ENCODE data around the gene MICA.
"Not testable (repeated sequence)": the region's sequence is repeated elsewhere in the genome, so short reads cannot be mapped to it uniquely, and the experiment has no call there.

Gene MICA

DNA sequence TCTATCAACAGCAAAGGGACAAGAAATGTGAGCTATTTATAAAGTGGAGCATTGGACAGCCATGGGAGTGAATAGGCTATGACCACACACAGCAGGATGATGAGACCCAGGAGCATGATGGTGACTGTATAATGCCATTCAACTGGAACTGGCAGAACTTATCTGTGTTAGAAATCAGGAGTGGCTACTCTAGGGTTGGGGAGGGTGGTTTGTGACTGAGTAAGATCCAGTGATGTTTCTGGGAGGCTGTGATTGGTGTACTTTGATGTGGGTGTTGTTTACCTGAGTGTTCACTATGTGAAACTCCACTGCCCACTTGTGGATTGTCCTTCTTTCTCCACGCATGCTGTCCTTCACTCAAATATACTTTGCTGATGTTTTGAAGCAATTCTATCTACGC is 34.9 kb upstream of the MICA start:
- H3K27me3 Mint-ChIP-seq: peaks cover 33% of the 10 kb centered on the region
- no peak overlapping the region for H3K4me3 Mint-ChIP-seq
- H3K27ac Mint-ChIP-seq: no peak overlapping the region
- peaks cover 32% of the 10 kb centered on the region for H3K4me1 Mint-ChIP-seq (ENCODE audit: low read depth)
- peaks cover 4% of the 10 kb centered on the region for H3K9me3 Mint-ChIP-seq
- H3K36me3 Mint-ChIP-seq (ENCODE audit: low read depth): no peaks in the 10 kb centered on the region
- DNase-seq: no peak

DNA sequence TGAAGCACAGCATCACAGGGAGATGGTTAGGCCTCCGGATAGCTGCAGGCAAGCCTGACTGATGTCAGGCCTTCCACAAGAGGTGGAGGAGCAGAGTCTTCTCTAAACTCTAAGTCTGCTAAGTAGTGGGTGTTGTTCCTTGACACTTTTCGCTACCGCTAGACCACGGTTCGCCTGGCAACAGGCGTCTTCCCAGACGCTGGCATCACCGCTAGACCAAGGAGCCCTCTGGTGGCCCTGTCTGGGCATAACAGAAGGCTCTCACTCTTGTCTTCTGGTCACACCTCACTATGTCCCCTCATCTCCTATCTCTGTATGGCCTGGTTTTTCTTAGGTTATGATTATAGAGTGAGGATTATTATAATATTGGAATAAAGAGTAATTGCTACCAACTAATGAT is 29.3 kb upstream of the MICA start:
- not testable (repeated sequence) for H3K4me3 Mint-ChIP-seq; H3K27ac Mint-ChIP-seq; H3K36me3 Mint-ChIP-seq (ENCODE audit: low read depth); H3K4me1 Mint-ChIP-seq (ENCODE audit: low read depth); H3K9me3 Mint-ChIP-seq; DNase-seq
- H3K27me3 Mint-ChIP-seq: peaks cover 21% of the 10 kb centered on the region

DNA sequence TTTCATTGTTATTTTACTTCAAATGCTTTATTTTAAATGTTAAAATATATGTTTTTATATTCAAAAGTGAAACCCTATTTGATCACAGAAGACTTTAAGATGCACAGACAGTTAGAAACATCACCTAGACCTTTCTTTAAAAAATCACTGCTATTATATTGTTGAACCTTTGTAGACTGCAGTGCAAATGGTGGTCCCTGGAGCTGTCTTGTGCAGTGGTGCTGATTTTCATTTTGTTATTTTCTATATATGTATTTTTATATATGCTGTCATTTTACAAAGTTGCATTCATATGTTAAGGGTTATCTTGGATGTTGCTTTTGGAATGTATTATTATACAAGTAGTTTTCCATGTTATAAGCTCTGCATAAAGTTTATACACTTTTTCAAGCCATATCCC is 27.7 kb upstream of the MICA start:
- peaks cover 19% of the 10 kb centered on the region for H3K27me3 Mint-ChIP-seq
- H3K27ac Mint-ChIP-seq: no peak overlapping the region
- no peaks in the 10 kb centered on the region for H3K36me3 Mint-ChIP-seq (ENCODE audit: low read depth)
- H3K4me3 Mint-ChIP-seq: no peak overlapping the region
- peaks cover 4% of the 10 kb centered on the region for H3K9me3 Mint-ChIP-seq
- no peak for DNase-seq
- H3K4me1 Mint-ChIP-seq (ENCODE audit: low read depth): peaks cover 6% of the 10 kb centered on the region

DNA sequence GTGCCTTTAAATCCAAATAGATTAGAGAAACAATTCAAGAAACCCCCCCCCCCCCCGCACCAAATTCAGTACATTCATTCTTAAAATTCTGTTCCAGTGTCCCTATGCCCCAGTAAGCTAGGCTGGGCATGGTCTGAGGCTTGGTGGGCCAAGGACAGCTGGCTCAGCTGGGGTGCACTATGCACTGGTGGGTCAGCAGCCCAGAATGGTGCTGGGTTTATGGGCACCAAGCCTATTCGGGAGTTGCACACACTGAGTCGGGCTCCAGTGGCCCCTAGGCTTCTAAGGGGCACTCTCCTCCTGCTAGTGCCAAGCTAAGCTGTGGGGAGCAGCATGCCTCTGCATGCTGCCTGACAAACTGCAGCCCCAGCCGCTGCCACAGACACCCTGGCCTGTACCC is 26.4 kb upstream of the MICA start:
- Mint-ChIP-seq H3K4me1 (ENCODE audit: low read depth) (peaks cover 2% of the 10 kb centered on the region), H3K27ac (no peak overlapping the region), H3K4me3 (no peak overlapping the region), H3K27me3 (peaks cover 19% of the 10 kb centered on the region), H3K36me3 (ENCODE audit: low read depth) (no peaks in the 10 kb centered on the region), H3K9me3 (peaks cover 2% of the 10 kb centered on the region)
- no peak for DNase-seq

DNA sequence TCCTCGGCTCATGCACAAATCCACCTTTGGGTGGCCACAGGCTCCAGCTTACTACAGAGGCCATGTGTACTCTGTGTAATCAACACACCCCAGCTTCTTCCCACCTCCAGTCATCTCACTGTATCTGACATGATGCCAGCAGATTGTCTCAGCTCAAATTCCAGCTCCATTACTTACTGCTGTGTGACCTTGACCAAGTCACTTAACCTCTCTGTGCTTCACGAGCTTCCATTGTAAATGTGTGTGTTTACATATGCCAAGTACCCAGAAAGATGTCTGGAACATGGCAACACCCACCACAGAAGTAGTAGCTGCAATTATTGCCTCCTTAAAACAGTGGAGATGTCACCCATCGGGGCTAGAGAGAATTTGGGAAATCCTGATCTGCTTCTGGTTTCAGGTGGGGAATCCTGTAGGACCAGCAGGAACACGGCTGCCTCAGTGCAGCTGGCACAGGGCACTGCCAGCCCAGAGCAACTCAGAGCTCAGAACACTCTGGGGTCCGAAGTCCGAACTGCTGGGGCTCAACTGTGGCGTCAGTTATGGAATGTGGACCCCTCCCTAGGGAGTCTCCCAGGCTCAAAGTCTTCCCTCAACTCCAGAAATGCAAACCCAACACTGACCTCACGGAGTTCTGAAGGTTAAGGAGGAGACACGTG is 25.2 kb upstream of the MICA start:
- no peak overlapping the region for H3K27ac Mint-ChIP-seq
- H3K4me1 Mint-ChIP-seq (ENCODE audit: low read depth): peaks cover 6% of the 10 kb centered on the region
- H3K9me3 Mint-ChIP-seq: no peaks in the 10 kb centered on the region
- H3K36me3 Mint-ChIP-seq (ENCODE audit: low read depth): no peaks in the 10 kb centered on the region
- peaks cover 19% of the 10 kb centered on the region for H3K27me3 Mint-ChIP-seq
- no peak for DNase-seq
- H3K4me3 Mint-ChIP-seq: no peak overlapping the region

DNA sequence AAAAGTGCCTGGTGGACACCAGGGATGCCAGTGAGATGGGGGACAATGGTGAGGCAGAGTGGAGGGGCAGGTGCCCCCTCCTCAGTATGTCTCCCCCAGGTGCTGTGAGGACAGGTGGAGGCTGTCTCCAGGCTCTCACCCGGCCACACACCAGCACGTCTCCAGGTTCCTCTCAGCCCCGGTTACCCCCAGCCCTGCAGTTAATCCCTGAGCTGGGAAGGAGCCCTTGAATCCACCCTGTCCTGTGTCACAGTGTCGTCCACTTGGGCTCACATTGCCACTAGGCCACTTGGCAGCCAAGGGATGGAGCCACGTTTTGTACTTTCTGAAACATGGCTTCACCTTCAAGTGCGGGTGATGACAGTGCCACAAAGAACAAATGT is 24.7 kb upstream of the MICA start:
- H3K27me3 Mint-ChIP-seq: peaks cover 19% of the 10 kb centered on the region
- H3K9me3 Mint-ChIP-seq: no peaks in the 10 kb centered on the region
- peaks cover 6% of the 10 kb centered on the region for H3K4me1 Mint-ChIP-seq (ENCODE audit: low read depth)
- H3K27ac Mint-ChIP-seq: no peak overlapping the region
- no peaks in the 10 kb centered on the region for H3K36me3 Mint-ChIP-seq (ENCODE audit: low read depth)
- no peak overlapping the region for H3K4me3 Mint-ChIP-seq
- DNase-seq: no peak

DNA sequence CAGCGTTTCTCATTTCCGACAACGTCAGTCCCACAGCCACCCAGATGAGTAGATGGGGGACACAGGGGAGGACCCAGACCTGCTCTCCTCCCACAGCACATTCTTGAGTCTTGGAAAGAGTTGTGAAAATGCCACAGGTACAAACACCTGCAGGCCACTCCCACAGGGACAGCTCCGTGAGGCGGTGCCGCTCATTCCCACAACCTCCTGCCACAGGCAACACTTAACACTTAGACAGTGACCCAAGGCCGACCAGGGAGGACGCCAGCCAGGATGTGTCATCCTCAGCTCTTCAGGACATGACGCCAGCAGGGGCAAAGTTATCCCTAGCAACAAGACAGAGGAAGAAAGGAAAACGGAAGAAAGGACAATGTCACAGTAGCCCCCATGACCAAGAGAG is 23.5 kb upstream of the MICA start:
- H3K4me1 Mint-ChIP-seq (ENCODE audit: low read depth): peaks cover 6% of the 10 kb centered on the region

DNA sequence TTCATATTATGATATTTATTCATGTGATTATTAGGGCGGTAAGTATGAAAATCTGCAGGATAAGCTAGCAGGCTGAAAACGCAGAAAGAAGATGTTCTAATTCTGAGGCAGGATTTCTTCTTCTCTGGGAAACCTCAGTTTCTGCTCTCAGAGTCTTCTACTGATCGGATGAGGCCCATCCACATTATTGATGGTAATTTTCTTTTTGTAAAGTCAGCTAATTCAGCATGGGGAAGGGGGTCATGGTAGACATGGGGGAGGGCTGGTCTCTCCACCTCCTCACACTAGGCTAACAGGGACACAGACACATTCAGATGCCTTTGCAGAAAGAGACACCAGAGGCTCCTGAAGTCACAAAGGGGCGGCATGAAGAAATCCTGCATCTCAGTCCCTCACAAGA is 21.7 kb upstream of the MICA start:
- no peak overlapping the region for H3K27ac Mint-ChIP-seq
- H3K36me3 Mint-ChIP-seq (ENCODE audit: low read depth): no peaks in the 10 kb centered on the region
- peaks cover 6% of the 10 kb centered on the region for H3K4me1 Mint-ChIP-seq (ENCODE audit: low read depth)
- no peak for DNase-seq
- peaks cover 19% of the 10 kb centered on the region for H3K27me3 Mint-ChIP-seq
- H3K9me3 Mint-ChIP-seq: no peaks in the 10 kb centered on the region
- no peak overlapping the region for H3K4me3 Mint-ChIP-seq

More for the DNA sequence above, 23.5 kb upstream of the MICA start:
- no peak for DNase-seq
- no peak overlapping the region for H3K27ac Mint-ChIP-seq
- H3K36me3 Mint-ChIP-seq (ENCODE audit: low read depth): no peaks in the 10 kb centered on the region
- no peak overlapping the region for H3K4me3 Mint-ChIP-seq
- peaks cover 19% of the 10 kb centered on the region for H3K27me3 Mint-ChIP-seq
- H3K9me3 Mint-ChIP-seq: no peaks in the 10 kb centered on the region

DNA sequence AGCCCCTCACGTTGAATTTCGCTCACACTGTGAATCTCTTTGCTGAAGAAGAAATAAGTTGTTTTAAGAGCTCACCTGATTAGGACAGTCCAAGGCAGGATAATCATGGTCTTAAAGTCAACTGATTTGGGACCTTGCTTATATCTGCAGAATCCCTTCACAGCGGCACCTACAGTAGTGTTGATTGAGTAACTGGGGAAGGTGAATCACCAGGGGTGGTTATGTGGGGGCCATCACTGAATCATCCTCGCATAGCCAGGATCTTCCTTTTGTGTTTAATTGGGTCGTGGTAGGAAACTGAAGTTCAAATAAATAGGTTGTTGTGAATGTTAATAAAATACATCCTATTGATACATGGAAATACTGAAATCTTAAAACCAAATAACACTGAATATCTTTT is 20.2 kb upstream of the MICA start:
- H3K4me1 Mint-ChIP-seq (ENCODE audit: low read depth): peaks cover 6% of the 10 kb centered on the region
- no peaks in the 10 kb centered on the region for H3K9me3 Mint-ChIP-seq
- peaks cover 14% of the 10 kb centered on the region for H3K27me3 Mint-ChIP-seq
- H3K27ac Mint-ChIP-seq: no peak overlapping the region
- H3K36me3 Mint-ChIP-seq (ENCODE audit: low read depth): no peaks in the 10 kb centered on the region
- H3K4me3 Mint-ChIP-seq: no peak overlapping the region
- DNase-seq: no peak

DNA sequence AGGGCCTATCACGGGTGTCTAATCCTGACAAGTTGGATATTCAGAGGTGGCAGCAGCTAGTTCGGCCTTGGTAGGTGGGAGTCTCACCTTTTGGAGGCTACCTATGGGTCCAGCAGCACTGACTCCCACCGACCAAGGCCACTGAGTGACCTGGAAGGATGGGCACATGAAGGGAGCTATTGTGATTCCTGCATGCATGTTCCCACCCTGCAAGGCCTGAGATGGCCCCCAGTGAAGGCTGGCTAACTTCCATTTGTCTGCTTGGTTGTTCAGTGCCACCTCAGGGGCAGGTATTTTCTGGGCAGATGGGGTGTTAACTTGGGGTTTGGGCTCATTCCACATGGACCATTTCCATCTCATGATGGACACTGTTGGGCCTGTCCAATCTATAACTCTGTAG is 18.4 kb upstream of the MICA start:
- Mint-ChIP-seq H3K4me3 (no peak overlapping the region), H3K27ac (no peak overlapping the region), H3K36me3 (ENCODE audit: low read depth) (no peaks in the 10 kb centered on the region), H3K9me3 (no peaks in the 10 kb centered on the region), H3K27me3 (peaks cover 2% of the 10 kb centered on the region), H3K4me1 (ENCODE audit: low read depth) (peaks cover 6% of the 10 kb centered on the region)
- no peak for DNase-seq

DNA sequence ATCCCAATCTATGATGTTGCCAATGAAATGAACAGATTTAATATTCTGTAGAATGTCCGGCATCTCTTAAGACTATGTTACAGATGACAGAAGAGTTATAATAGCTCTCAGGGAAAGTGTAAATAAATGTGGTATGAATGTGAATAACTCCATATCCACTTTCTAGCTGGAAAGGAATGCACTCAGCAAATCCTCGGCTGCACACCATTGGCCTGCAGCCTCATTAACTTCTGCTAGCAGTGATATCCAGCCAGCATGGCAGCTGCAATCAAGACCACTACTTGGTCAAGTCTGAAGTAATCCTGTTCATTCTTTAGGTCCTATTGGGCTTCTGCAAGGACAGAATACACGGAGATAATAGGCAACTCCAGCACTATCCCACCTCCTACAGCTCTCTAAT is 17.3 kb upstream of the MICA start:
- no peak for DNase-seq
- Mint-ChIP-seq H3K4me1 (ENCODE audit: low read depth) (peaks cover 6% of the 10 kb centered on the region), H3K27ac (no peak overlapping the region), H3K9me3 (no peaks in the 10 kb centered on the region), H3K27me3 (no peaks in the 10 kb centered on the region), H3K4me3 (no peak overlapping the region), H3K36me3 (ENCODE audit: low read depth) (no peaks in the 10 kb centered on the region)

DNA sequence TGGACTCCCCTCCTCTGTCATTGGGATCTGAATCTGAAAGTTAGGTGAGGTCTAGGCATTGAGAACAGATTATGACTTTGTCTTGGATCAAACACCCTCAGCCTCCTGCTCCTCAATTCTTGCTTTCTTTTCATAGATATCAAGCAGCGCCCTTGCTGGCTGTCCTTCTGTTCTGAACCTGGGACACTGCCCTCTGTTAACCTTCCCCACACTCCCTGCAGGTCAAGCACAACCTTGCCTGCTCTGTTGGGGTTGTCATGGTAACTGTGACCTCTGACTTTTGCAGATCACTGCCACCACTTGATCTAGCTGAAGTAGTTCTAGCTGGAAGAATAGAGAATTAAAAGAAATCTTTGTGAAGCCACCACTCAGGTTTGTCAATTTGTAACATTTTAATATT is 16.4 kb upstream of the MICA start:
- DNase-seq: no peak
- H3K36me3 Mint-ChIP-seq (ENCODE audit: low read depth): no peaks in the 10 kb centered on the region
- H3K9me3 Mint-ChIP-seq: no peaks in the 10 kb centered on the region
- no peak overlapping the region for H3K4me3 Mint-ChIP-seq
- H3K4me1 Mint-ChIP-seq (ENCODE audit: low read depth): peaks cover 6% of the 10 kb centered on the region
- no peaks in the 10 kb centered on the region for H3K27me3 Mint-ChIP-seq
- H3K27ac Mint-ChIP-seq: no peak overlapping the region

DNA sequence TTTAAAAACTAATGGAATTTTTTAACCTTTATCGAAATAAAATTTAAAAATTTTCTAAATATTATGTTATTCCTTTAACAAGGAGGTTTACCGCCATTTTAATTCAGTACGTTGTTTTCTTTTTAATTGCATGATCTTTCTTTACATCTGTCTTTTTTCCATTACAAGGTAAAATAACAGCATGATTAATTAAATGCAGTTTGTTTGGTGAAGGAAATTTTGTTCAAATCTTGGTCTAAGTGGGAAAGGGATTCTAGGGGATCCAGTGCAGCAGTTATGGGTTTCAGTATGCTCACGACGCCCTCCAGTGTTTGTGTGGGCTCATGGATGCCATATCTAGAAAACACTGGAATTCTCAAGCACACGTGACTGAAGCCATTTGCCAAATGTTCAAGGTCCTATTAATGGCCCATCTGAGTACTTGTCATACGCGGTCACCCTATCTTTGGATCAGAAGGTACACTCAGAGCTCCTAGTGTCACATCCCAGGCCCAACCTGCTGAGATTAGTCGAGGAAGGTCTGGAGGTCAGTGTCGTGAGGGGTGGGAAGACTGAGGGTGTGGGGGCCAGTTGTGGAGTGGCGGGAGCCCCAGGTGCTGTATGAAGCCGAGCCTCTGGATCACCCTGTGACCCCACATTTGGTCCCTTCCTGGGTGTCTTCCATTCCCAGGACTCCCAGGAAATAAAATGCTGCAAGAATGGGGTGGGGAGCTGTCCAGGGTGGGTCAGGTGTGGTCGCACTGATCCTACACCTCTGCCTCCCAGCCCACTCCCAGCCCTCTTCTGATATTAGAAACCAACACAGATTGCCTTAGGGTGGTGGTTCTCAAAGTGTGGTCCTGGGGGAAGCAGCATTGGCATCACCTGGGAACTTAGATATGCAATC is 14.2 kb upstream of the MICA start:
- not testable (repeated sequence) for H3K36me3 Mint-ChIP-seq (ENCODE audit: low read depth); H3K4me1 Mint-ChIP-seq (ENCODE audit: low read depth); H3K4me3 Mint-ChIP-seq; H3K27me3 Mint-ChIP-seq; H3K27ac Mint-ChIP-seq; DNase-seq; H3K9me3 Mint-ChIP-seq

DNA sequence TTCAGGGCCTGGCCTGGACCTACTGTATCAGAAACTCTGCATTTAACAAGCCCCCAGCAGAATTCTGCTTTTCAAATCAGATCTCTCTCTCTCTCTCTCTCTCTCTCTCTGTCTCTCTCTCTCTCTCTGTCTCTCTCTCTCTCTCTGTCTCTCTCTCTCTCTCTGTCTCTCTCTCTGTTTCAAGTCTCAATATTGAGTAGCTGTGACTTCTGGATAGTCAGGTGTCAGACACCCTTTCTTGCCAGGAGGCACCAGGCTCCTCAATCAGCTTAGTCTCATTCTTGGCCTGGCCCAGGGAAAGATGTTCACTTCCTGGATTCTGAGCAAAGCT is 13.6 kb upstream of the MICA start:
- not testable (repeated sequence) for H3K9me3 Mint-ChIP-seq; H3K27ac Mint-ChIP-seq; H3K27me3 Mint-ChIP-seq; H3K36me3 Mint-ChIP-seq (ENCODE audit: low read depth); H3K4me1 Mint-ChIP-seq (ENCODE audit: low read depth); DNase-seq; H3K4me3 Mint-ChIP-seq

DNA sequence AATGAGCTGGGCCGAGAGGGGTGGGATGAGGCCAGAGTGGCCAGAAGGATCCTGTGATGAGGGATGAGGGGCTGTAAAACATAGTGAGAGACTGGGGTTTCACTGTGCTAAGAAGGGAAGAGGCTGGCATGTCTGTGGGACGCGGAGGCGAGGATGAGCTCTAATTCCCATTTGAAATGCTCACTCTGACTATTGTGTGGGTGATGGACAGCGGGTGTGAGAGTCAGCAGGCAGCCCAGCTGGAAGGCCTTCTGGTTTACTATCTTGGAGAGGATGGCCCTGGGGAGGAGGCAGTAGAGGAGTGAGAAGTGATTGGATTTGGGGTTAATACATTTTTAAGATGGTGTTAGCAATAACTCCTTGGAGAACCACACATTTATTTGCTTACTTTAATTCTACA is 9.5 kb upstream of the MICA start:
- H3K36me3 Mint-ChIP-seq (ENCODE audit: low read depth): peaks cover 6% of the 10 kb centered on the region
- H3K4me1 Mint-ChIP-seq (ENCODE audit: low read depth): peaks cover 16% of the 10 kb centered on the region
- DNase-seq: no peak
- no peak overlapping the region for H3K4me3 Mint-ChIP-seq
- no peaks in the 10 kb centered on the region for H3K27me3 Mint-ChIP-seq
- no peak overlapping the region for H3K27ac Mint-ChIP-seq
- no peaks in the 10 kb centered on the region for H3K9me3 Mint-ChIP-seq

Data from activated T-cell treated with anti-CD3 and anti-CD28 coated beads, Interleukin-2, amount 50 U/mL, for 24 hours (primary cell).